Osteocyte (in vitro differentiated cells): ENCODE measurements around the gene BCAR3. TPM values are rescaled to one million over a fixed set of nuclear protein-coding genes. Genes with fewer than 3 reads are reported as not detected.
A peak's percentile ranks its signal among the peaks of the same experiment; 100 is the strongest.

ENCODE experiments used
- DNase-seq: peaks from one replicate; pipeline ENCODE4 v3.0.0; 2021; ENCODE audit warnings: mixed read lengths; ENCODE audit not compliant: unreplicated experiment; ENCODE audit errors: extremely low spot score
- H3K27ac Mint-ChIP-seq: one replicate; pipeline ENCODE4 v1.8.0; 2021; ENCODE audit warnings: mild to moderate bottlenecking, mixed read lengths; ENCODE audit not compliant: unreplicated experiment
- H3K27me3 Mint-ChIP-seq: one replicate; pipeline ENCODE4 v1.8.0; 2021; ENCODE audit warnings: mixed read lengths; ENCODE audit not compliant: unreplicated experiment
- H3K36me3 Mint-ChIP-seq: one replicate; pipeline ENCODE4 v1.8.0; 2021; ENCODE audit warnings: mixed read lengths; ENCODE audit not compliant: unreplicated experiment
- H3K4me1 Mint-ChIP-seq: one replicate; pipeline ENCODE4 v1.8.0; 2021; ENCODE audit warnings: mixed read lengths; ENCODE audit not compliant: unreplicated experiment
- H3K4me3 Mint-ChIP-seq: one replicate; pipeline ENCODE4 v1.8.0; 2021; ENCODE audit warnings: mild to moderate bottlenecking, moderate library complexity, mixed read lengths; ENCODE audit not compliant: unreplicated experiment
- H3K9me3 Mint-ChIP-seq: one replicate; pipeline ENCODE4 v1.8.0; 2021; ENCODE audit warnings: mixed read lengths; ENCODE audit not compliant: unreplicated experiment
- total RNA-seq: library from RNA; stranded (reverse); gene quantifications from 2 replicates; pipeline ENCODE4 v1.2.1, GENCODE V29; 2021
- TF ChIP-seq, protein P1 (sequence below): fragments of 200-600 bp; sonication (generic); IDR thresholded peaks from 2 replicates; pipeline ENCODE4 v1.5.0; 2021; ENCODE audit warnings: antibody characterized with exemption, mild to moderate bottlenecking, moderate library complexity

Gene BCAR3
- total RNA-seq, 1 donor from 2014 or later, result 8.8 TPM

DNA sequence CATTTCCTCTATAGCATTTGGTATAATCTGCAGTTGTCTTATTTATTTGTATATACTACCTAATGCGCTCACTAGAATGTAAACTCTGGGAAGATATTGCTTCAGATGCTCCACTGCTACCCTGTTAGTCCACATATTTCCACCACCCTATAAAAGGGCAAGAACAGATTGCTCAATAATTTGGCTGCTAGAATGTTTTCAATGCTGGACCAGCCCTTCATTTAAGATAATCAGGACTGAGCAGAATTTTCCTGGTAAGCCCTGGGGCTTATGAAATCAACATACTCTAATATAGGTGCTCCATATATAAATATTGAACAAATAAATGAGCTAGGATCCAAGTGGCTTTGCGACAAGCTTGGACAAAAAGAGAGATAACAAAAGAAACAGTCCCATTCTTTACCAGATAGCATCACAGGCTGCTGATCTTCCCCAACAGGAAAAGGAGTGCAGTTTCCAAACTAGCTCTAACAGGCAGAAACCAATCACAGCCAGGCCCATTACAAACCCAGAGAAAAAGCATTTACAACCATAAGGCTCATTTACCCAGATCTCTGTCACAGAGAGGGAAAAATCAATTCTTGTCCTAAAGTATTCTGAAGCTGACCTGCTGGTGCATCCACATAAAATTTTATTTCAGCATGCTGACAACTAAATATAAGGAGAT, 8.3 kb downstream of the BCAR3 start:
- DNase-seq, result no peak
- peaks cover 7% of the 10 kb centered on the region for H3K36me3 Mint-ChIP-seq
- no peaks in the 10 kb centered on the region for H3K27me3 Mint-ChIP-seq
- peak overlapping the region; percentile 9 for H3K27ac Mint-ChIP-seq
- no peak overlapping the region for H3K4me3 Mint-ChIP-seq
- TF ChIP-seq, protein P1, sequence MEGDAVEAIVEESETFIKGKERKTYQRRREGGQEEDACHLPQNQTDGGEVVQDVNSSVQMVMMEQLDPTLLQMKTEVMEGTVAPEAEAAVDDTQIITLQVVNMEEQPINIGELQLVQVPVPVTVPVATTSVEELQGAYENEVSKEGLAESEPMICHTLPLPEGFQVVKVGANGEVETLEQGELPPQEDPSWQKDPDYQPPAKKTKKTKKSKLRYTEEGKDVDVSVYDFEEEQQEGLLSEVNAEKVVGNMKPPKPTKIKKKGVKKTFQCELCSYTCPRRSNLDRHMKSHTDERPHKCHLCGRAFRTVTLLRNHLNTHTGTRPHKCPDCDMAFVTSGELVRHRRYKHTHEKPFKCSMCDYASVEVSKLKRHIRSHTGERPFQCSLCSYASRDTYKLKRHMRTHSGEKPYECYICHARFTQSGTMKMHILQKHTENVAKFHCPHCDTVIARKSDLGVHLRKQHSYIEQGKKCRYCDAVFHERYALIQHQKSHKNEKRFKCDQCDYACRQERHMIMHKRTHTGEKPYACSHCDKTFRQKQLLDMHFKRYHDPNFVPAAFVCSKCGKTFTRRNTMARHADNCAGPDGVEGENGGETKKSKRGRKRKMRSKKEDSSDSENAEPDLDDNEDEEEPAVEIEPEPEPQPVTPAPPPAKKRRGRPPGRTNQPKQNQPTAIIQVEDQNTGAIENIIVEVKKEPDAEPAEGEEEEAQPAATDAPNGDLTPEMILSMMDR, result no peak
- H3K4me1 Mint-ChIP-seq, result peaks cover 32% of the 10 kb centered on the region
- no peaks in the 10 kb centered on the region for H3K9me3 Mint-ChIP-seq

DNA sequence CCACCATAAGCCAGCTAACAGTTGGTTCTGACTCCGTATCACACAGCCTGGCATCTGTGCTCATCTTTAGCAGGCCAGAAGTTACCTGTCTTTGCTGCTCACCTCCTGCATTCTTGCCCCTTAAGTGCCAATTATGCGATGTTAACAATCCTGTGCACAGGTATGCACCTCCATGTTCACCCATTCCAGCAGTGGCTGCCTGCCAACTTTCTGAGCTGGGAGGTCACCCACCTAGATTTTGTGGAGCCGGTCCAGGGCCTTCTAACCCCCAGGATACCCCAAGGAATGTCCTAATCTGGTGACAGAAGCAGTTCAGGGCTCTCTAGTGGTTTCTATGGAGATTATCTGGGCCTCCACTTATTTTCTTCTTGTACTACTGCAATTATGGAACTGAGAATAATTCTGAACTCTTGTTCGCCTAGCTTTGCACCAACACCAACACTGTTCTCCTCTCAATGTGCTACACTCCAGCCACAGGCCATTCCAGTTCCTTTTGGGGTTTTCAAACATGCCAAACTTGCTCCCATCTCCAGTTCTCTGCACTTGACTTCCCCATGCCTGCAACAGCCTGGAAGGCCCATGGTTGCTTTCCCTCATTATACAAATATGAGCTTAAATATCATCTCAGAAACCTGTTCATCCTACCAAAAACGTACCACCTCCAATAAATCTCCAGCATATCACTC, 9.0 kb downstream of the BCAR3 start:
- TF ChIP-seq, protein P1, result no peak
- peaks cover 39% of the 10 kb centered on the region for H3K4me1 Mint-ChIP-seq
- H3K27me3 Mint-ChIP-seq, result no peaks in the 10 kb centered on the region
- H3K27ac Mint-ChIP-seq, result no peak overlapping the region
- H3K9me3 Mint-ChIP-seq, result no peaks in the 10 kb centered on the region
- no peak for DNase-seq
- H3K36me3 Mint-ChIP-seq, result peaks cover 7% of the 10 kb centered on the region
- no peak overlapping the region for H3K4me3 Mint-ChIP-seq

DNA sequence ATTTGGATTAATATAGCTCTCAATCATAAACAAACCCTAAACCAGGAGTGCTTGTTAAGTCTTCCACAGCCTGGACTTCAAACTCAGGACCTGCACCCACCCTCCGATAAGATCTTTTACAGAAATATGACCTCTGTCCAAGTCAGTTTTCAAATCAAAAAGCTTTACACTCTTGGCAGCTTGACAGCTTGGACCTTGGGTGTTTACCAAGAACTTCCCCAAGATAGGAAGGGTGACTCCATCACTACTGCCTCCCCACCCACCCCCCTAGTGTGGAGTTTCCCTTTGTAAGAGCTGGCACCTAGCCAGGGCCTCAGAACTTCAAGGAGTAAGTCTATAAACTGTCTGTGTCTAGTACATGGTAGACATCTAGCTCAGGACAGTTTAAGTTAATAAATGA, 9.6 kb downstream of the BCAR3 start:
- no peaks in the 10 kb centered on the region for H3K9me3 Mint-ChIP-seq
- no peak overlapping the region for H3K4me3 Mint-ChIP-seq
- peaks cover 1% of the 10 kb centered on the region for H3K36me3 Mint-ChIP-seq
- H3K4me1 Mint-ChIP-seq, result peaks cover 38% of the 10 kb centered on the region
- DNase-seq, result no peak
- TF ChIP-seq, protein P1, result no peak
- no peak overlapping the region for H3K27ac Mint-ChIP-seq
- no peaks in the 10 kb centered on the region for H3K27me3 Mint-ChIP-seq

DNA sequence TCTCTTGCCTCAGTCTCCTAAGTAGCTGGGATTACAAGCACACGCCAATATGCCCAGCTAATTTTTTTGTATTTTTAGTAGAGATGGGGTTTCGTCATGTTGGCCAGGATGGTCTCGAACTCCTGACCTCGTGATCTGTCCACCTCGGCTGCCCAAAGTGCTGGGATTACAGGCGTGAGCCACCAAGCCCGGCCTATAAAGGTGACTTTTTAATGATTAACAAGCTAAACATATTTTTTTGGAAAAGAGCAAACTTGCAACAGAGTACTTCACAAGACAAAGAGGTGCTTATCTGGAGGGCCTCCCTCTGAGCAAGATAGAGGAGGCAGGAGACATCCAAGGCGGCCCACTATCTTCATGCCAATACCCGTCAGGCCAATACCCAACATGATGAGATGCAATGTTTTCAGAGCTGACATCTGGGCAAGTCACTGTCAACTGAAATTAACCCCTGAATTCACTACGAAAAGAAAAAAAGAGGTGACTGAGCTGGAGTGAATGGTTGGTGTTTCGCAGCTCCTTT, 10.5 kb downstream of the BCAR3 start:
- H3K27me3 Mint-ChIP-seq, result no peaks in the 10 kb centered on the region

DNA sequence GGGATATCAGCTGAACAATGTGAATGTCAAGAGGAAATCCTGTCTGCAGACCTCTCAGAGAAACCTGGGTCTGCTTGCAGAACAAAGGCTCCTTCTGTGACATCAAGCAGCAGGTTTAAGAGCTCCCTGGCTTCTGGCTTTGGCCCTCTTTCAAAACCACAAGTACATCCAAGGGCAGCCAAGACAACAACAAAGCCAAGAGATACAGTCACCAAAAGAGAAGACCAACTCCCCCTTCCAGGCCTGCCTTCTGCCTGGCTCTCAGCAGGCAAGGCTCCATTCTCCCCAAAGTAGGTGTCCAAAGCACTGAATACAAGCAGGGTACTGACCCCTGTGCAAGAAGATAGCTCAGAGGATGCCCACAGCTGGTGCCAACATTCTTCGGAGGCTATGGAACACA, 11.5 kb downstream of the BCAR3 start:
- no peak overlapping the region for H3K27ac Mint-ChIP-seq
- H3K36me3 Mint-ChIP-seq, result no peaks in the 10 kb centered on the region
- DNase-seq, result no peak
- no peaks in the 10 kb centered on the region for H3K27me3 Mint-ChIP-seq
- peaks cover 42% of the 10 kb centered on the region for H3K4me1 Mint-ChIP-seq
- no peaks in the 10 kb centered on the region for H3K9me3 Mint-ChIP-seq
- TF ChIP-seq, protein P1, result no peak
- H3K4me3 Mint-ChIP-seq, result no peak overlapping the region

More for the DNA sequence above, 10.5 kb downstream of the BCAR3 start:
- no peak for DNase-seq
- no peaks in the 10 kb centered on the region for H3K36me3 Mint-ChIP-seq
- no peak overlapping the region for H3K4me3 Mint-ChIP-seq
- H3K9me3 Mint-ChIP-seq, result no peaks in the 10 kb centered on the region
- H3K4me1 Mint-ChIP-seq, result peaks cover 38% of the 10 kb centered on the region
- TF ChIP-seq, protein P1, result no peak
- H3K27ac Mint-ChIP-seq, result no peak overlapping the region
